Thoracic aorta endothelial cell (primary cell): ENCODE results near the gene FBXO7. TPM values are rescaled to one million over a fixed set of nuclear protein-coding genes. Genes with fewer than 3 reads are reported as not detected.

Source experiments
- total RNA-seq: library from RNA; depleted of rRNA; stranded (reverse); fragments of >200 nt; gene quantifications from 2 replicates; pipeline ENCODE4 v1.2.3, GENCODE V29; 2012

FBXO7 gene
- 85.1 and 93.6 TPM in 2 replicates for total RNA-seq

GRCh38 chr22:32474635-32475467, at the start of gene FBXO7:
Gene FBXO7, plus strand, starts transcription at chr22:32474811. Its CDS starts 192 bp downstream, at chr22:32475003.

Other genes starting within 250 kb of the FBXO7 start
- gene SLC5A4, start 219.5 kb upstream of the FBXO7 start, total RNA-seq, result 0.93 and 1.1 TPM in 2 replicates
- gene RFPL3, start 116.9 kb upstream of the FBXO7 start, total RNA-seq, result not detected in 2 replicates
- gene RTCB, start 62.6 kb upstream of the FBXO7 start, total RNA-seq, result 140 and 152 TPM in 2 replicates
- not detected in 2 replicates for gene BPIFC, start 10.4 kb upstream of the FBXO7 start, total RNA-seq